Breast epithelium (tissue), 3 donors: ENCODE measurements around the gene RNF141.

Experiments used
- POLR2A ChIP-seq: fragments of 450-650 bp; IDR thresholded peaks from one replicate; pipeline ENCODE4 v1.6.1; 2016; ENCODE audit warnings: antibody characterized with exemption, mild to moderate bottlenecking, moderate library complexity
- POLR2AphosphoS5 ChIP-seq, 3 donors: sonication (generic); formaldehyde crosslinking; IDR thresholded peaks; one replicate each; pipeline ENCODE4 v1.6.1; 2017; ENCODE audit warnings: antibody characterized with exemption in 3 of 3
- TF ChIP-seq, protein P1 (sequence below), 3 donors: fragments of 450-650 bp; IDR thresholded peaks; one replicate each; pipeline ENCODE4 v1.5.1; 2016 to 2017; ENCODE audit warnings: antibody characterized with exemption in 3 of 3, mild to moderate bottlenecking in 3 of 3, moderate library complexity in 3 of 3

DNA sequence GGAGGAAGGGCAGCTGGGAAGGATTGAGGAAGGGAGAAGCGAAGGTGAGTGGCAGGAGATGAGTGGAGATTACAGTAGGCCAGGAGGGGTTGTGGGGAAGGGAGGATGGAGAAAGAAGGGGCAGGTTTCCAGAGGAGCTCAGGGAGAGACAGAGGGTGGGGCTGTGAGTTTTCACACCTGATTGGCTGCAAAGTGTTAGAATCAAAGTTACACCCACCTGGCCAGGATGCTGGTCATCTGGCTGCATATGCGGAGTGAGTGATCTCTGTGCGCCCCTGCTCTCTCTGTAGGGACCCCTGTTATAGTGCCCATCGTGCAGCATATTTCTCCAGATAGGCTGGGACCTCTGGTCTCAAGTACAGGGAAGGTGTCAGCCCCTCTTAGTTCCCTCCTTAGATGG lies 67.6 kb downstream of the RNF141 start:
- TF ChIP-seq, protein P1, sequence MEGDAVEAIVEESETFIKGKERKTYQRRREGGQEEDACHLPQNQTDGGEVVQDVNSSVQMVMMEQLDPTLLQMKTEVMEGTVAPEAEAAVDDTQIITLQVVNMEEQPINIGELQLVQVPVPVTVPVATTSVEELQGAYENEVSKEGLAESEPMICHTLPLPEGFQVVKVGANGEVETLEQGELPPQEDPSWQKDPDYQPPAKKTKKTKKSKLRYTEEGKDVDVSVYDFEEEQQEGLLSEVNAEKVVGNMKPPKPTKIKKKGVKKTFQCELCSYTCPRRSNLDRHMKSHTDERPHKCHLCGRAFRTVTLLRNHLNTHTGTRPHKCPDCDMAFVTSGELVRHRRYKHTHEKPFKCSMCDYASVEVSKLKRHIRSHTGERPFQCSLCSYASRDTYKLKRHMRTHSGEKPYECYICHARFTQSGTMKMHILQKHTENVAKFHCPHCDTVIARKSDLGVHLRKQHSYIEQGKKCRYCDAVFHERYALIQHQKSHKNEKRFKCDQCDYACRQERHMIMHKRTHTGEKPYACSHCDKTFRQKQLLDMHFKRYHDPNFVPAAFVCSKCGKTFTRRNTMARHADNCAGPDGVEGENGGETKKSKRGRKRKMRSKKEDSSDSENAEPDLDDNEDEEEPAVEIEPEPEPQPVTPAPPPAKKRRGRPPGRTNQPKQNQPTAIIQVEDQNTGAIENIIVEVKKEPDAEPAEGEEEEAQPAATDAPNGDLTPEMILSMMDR (IDR thresholded peaks at IDR 0.05) = no peak
- TF ChIP-seq POLR2A = no peak
- TF ChIP-seq POLR2AphosphoS5 (IDR thresholded peaks at IDR 0.05) = no peak
